Suprapubic skin (tissue), 4 donors: Measurements from ENCODE around the gene ANTXR2.

ENCODE experiments used
- CTCF ChIP-seq, 2 donors: fragments of 200-600 bp in 1 of 2; fragments of 450-650 bp in 1 of 2; sonication (generic) in 1 of 2; IDR thresholded peaks; one replicate each; pipeline ENCODE4 v1.5.1; 2016 to 2019; ENCODE audit warnings: antibody characterized with exemption in 2 of 2, mild to moderate bottlenecking in 1 of 2, moderate library complexity in 1 of 2
- POLR2A ChIP-seq, 2 donors: fragments of 450-650 bp; IDR thresholded peaks; one replicate each; pipeline ENCODE4 v1.6.1; 2017; ENCODE audit warnings: antibody characterized with exemption in 2 of 2, mild to moderate bottlenecking in 2 of 2, moderate library complexity in 2 of 2
- POLR2AphosphoS5 ChIP-seq, 3 donors: sonication (generic); formaldehyde crosslinking; IDR thresholded peaks; one replicate each; pipeline ENCODE4 v1.6.1; 2017; ENCODE audit warnings: antibody characterized with exemption in 3 of 3

GRCh38 chr4:80036306-80036705, 36.7 kb downstream of the ANTXR2 start:
- TF ChIP-seq CTCF (IDR thresholded peaks at IDR 0.05): no peak
- TF ChIP-seq POLR2A (IDR thresholded peaks at IDR 0.05): no peak
- TF ChIP-seq POLR2AphosphoS5 (IDR thresholded peaks at IDR 0.05): no peak
